Skeletal muscle satellite cell (primary cell): ENCODE data around the gene POU2F3.

ENCODE experiments used
- H3K27me3 ChIP-seq: 2 replicates; pipeline ENCODE4 v1.7.0; 2013; ENCODE audit warnings: low read length; ENCODE audit not compliant: control insufficient read depth, insufficient read depth
- H3K36me3 ChIP-seq: 2 replicates; pipeline ENCODE4 v1.7.0; 2013; ENCODE audit warnings: mild to moderate bottlenecking, control low read depth, low read length; ENCODE audit not compliant: insufficient read depth
- H3K4me1 ChIP-seq: 2 replicates; pipeline ENCODE4 v1.7.0; 2013; ENCODE audit warnings: low read length; ENCODE audit not compliant: control insufficient read depth, insufficient read depth
- H3K4me2 ChIP-seq: 2 replicates; pipeline ENCODE4 v1.7.0; 2013; ENCODE audit warnings: mild to moderate bottlenecking, low read length
- H3K4me3 ChIP-seq: 2 replicates; pipeline ENCODE4 v1.7.0; 2013; ENCODE audit warnings: low read length
- H3K9ac ChIP-seq: 2 replicates; pipeline ENCODE4 v1.7.0; 2013; ENCODE audit warnings: mild to moderate bottlenecking, low read depth, low read length, moderate library complexity
- H3K9me3 ChIP-seq: replicated peaks from 2 replicates; pipeline ENCODE4 v1.7.0; 2013; ENCODE audit warnings: mild to moderate bottlenecking, control low read depth, low read length

The POU2F3 gene

DNA sequence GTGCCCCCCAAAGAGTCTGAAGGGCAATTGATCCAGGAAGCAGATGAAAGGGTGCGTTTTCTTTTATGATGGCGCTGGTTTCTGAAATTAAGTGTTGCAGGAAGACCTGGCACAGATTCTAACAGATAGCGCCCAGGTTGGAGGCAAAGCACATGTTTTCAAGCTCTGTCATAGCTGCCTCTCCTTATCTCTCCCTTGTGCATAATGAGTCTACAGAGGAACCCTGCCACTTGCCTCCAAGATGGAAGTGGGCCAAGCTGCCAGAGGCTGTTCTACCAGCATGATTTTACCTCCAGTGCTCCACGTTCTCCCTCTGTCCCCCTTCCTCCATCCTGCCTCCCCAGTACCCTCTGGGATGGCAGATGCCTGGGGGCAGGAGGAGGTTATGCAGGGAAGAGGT, 55.2 kb downstream of the POU2F3 start:
- Histone ChIP-seq H3K36me3 (no peaks in the 10 kb centered on the region), H3K4me2 (no peak overlapping the region), H3K27me3 (peaks cover 82% of the 10 kb centered on the region), H3K9ac (no peak overlapping the region), H3K4me3 (no peak overlapping the region), H3K9me3 (no peaks in the 10 kb centered on the region), H3K4me1 (no peaks in the 10 kb centered on the region)

DNA sequence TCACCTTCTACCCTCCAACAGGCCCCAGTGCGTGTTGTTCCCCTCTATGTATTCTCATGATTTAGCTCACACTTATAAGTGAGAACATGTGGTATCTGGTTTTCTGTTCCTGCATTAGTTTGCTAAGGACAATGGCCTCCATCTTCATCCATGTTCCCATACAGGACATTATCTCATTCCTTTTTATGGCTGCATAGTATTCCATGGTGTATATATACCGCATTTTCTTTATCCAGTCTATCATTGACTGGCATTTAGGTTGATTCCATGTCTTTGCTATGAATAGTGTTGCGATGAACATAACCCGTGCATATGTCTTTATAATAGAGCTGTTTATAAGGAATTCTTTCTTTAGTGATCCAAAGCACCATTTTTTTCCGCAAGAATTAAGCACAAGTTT, 56.6 kb downstream of the POU2F3 start:
- H3K4me3 ChIP-seq: no peak overlapping the region
- peaks cover 78% of the 10 kb centered on the region for H3K27me3 ChIP-seq
- H3K4me2 ChIP-seq: no peak overlapping the region
- no peak overlapping the region for H3K9ac ChIP-seq
- no peaks in the 10 kb centered on the region for H3K36me3 ChIP-seq
- H3K9me3 ChIP-seq: no peaks in the 10 kb centered on the region
- no peaks in the 10 kb centered on the region for H3K4me1 ChIP-seq

GRCh38 chr11:120298461-120298860, 58.5 kb downstream of the POU2F3 start:
- Histone ChIP-seq H3K9me3 (no peaks in the 10 kb centered on the region), H3K9ac (no peak overlapping the region), H3K36me3 (no peaks in the 10 kb centered on the region), H3K4me3 (no peak overlapping the region), H3K27me3 (peaks cover 70% of the 10 kb centered on the region), H3K4me2 (no peak overlapping the region), H3K4me1 (no peaks in the 10 kb centered on the region)

GRCh38 chr11:120302001-120302805, 62.3 kb downstream of the POU2F3 start:
- H3K4me1 ChIP-seq: peaks cover 14% of the 10 kb centered on the region
- H3K36me3 ChIP-seq: no peaks in the 10 kb centered on the region
- no peaks in the 10 kb centered on the region for H3K9me3 ChIP-seq
- no peak overlapping the region for H3K9ac ChIP-seq
- H3K27me3 ChIP-seq: peaks cover 37% of the 10 kb centered on the region
- no peak overlapping the region for H3K4me2 ChIP-seq
- no peak overlapping the region for H3K4me3 ChIP-seq

- Histone ChIP-seq H3K4me1 (peaks cover 14% of the 10 kb centered on the region), H3K9me3 (no peaks in the 10 kb centered on the region), H3K36me3 (no peaks in the 10 kb centered on the region), H3K4me3 (no peak overlapping the region), H3K27me3 (peaks cover 32% of the 10 kb centered on the region), H3K9ac (no peak overlapping the region), H3K4me2 (no peak overlapping the region)
Observed at GRCh38 chr11:120303004-120303637, 63.2 kb downstream of the POU2F3 start.

- Histone ChIP-seq H3K36me3 (no peaks in the 10 kb centered on the region), H3K9ac (no peak overlapping the region), H3K9me3 (no peaks in the 10 kb centered on the region), H3K4me1 (peaks cover 14% of the 10 kb centered on the region), H3K4me3 (no peak overlapping the region), H3K4me2 (no peak overlapping the region), H3K27me3 (peaks cover 23% of the 10 kb centered on the region)
Observed at GRCh38 chr11:120304526-120304925, 64.6 kb downstream of the POU2F3 start.

- no peaks in the 10 kb centered on the region for H3K36me3 ChIP-seq
- H3K4me3 ChIP-seq: no peak overlapping the region
- no peaks in the 10 kb centered on the region for H3K9me3 ChIP-seq
- peaks cover 27% of the 10 kb centered on the region for H3K27me3 ChIP-seq
- H3K4me2 ChIP-seq: no peak overlapping the region
- no peak overlapping the region for H3K9ac ChIP-seq
- peaks cover 14% of the 10 kb centered on the region for H3K4me1 ChIP-seq
Observed at GRCh38 chr11:120305286-120305685, 65.3 kb downstream of the POU2F3 start.

DNA sequence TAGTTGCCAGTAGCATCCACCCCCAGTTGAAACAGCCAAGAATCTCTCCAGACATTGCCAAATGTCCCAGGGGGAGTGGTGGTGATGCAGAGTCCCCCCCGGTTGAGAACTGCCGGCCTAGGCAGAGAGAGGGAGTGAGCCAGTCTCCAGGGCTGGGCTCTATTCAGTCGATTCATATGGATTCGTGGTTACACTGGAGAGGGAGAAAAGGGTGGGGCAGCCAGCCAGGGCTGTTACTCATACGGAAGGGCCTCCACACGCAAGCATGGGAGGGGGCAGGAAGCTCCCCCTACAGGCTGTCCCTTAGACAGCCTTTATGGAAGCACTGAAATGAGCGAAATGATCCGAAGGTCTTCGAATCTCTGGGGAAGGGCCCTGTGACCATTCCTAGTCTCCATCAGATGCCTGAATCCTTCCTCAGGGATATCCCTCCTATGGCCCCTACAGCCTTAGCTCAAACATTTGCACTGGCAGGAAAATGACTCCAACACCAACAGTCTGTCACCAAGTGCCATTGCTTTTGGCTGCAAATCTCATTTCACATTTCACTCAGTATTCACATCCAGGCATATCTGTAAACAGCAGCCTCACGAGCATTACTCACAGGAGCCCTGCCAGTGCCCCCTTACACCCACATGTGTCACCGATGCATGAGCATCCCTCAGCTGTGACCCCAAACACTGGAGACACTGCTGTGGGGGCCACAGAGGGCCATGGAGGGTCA, 66.7 kb downstream of the POU2F3 start:
- Histone ChIP-seq H3K4me3 (no peak overlapping the region), H3K27me3 (peaks cover 33% of the 10 kb centered on the region)

DNA sequence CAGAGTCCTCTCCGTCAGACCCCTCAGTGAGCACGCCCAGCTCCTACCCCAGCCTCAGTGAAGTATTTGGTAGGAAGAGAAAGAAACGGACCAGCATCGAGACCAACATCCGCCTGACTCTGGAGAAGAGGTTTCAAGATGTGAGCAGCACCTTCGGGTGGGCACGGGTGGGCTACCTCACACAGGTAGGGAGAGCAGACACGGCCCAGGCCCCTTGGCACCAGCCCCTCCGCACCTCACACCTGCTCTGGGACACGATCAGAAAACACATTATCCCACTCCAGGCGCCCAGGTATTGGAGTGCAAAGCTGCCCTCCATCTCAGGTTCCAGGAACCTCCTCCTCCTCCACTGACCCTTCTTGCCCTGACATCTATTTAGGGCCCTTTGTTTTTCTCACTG, 67.5 kb downstream of the POU2F3 start:
- Histone ChIP-seq H3K36me3 (no peaks in the 10 kb centered on the region), H3K9ac (no peak overlapping the region), H3K27me3 (peaks cover 30% of the 10 kb centered on the region), H3K4me2 (no peak overlapping the region), H3K4me3 (no peak overlapping the region), H3K9me3 (no peaks in the 10 kb centered on the region), H3K4me1 (peaks cover 14% of the 10 kb centered on the region)

More for the DNA sequence above, 66.7 kb downstream of the POU2F3 start:
- Histone ChIP-seq H3K9me3 (no peaks in the 10 kb centered on the region), H3K4me2 (no peak overlapping the region), H3K9ac (no peak overlapping the region), H3K4me1 (peaks cover 14% of the 10 kb centered on the region), H3K36me3 (no peaks in the 10 kb centered on the region)

- no peaks in the 10 kb centered on the region for H3K36me3 ChIP-seq
- H3K4me2 ChIP-seq: no peak overlapping the region
- H3K27me3 ChIP-seq: peaks cover 32% of the 10 kb centered on the region
- no peak overlapping the region for H3K9ac ChIP-seq
- no peak overlapping the region for H3K4me3 ChIP-seq
- H3K4me1 ChIP-seq: peaks cover 14% of the 10 kb centered on the region
- H3K9me3 ChIP-seq: no peaks in the 10 kb centered on the region
Observed at GRCh38 chr11:120308081-120308480, 68.1 kb downstream of the POU2F3 start.

DNA sequence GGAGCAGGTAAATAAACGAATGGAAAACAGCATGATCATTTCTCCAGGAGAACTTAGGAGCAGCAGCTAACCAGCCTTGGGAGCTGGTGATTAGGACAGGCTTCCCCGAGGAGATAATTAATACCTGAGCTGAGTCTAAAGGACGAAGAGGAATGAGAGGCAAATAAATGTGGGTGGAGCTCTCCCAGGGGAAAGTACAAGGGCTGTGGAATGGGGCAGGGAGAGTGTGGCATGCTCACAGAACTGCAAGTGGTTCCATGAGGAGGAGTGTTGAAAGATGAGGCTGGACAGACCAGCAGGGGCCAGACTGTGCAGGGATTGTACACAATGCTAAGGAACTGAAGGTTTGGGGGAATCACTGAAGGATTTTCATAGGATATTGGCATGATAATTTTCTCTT, 70.9 kb downstream of the POU2F3 start:
- H3K4me3 ChIP-seq: no peak overlapping the region
- peaks cover 32% of the 10 kb centered on the region for H3K27me3 ChIP-seq
- peaks cover 13% of the 10 kb centered on the region for H3K4me1 ChIP-seq
- no peak overlapping the region for H3K9ac ChIP-seq
- no peak overlapping the region for H3K4me2 ChIP-seq
- H3K9me3 ChIP-seq: no peaks in the 10 kb centered on the region
- H3K36me3 ChIP-seq: no peaks in the 10 kb centered on the region
